Ishikawa (cell line): ENCODE data around the gene USP49.
A peak's percentile ranks its signal among the peaks of the same experiment; 100 is the strongest.

ENCODE experiments used
- EGR1 ChIP-seq: IDR thresholded peaks from 2 replicates; pipeline ENCODE4 v1.6.1; 2012
- REST ChIP-seq: IDR thresholded peaks from 2 replicates; pipeline ENCODE4 v1.6.1; 2012; ENCODE audit warnings: low read depth, mild to moderate bottlenecking
- TAF1 ChIP-seq: IDR thresholded peaks from 2 replicates; pipeline ENCODE4 v1.6.1; 2012; ENCODE audit warnings: low read depth, mild to moderate bottlenecking

- TF ChIP-seq EGR1: peak; percentile 91
- TF ChIP-seq TAF1: peak; percentile 83
- no peak for TF ChIP-seq REST
Measured at GRCh38 chr6:41920921-41921711, 25.9 kb upstream of the USP49 start, which contains the start of the genes BYSL and MED20.
